Testis (tissue), 3 donors: ENCODE data around the gene PBX2. TPM values are rescaled to one million over a fixed set of nuclear protein-coding genes. Genes with fewer than 3 reads are reported as not detected.

Source experiments
- DNase-seq: peaks from one replicate; pipeline ENCODE4 v3.0.0-alpha.2; 2019
- H3K27ac ChIP-seq, 2 donors: fragments of 200-600 bp; sonication (generic); one replicate each; pipeline ENCODE4 v1.5.1; 2019
- H3K27me3 ChIP-seq: fragments of 200-600 bp; sonication (generic); one replicate; pipeline ENCODE4 v1.5.1; 2019
- H3K36me3 ChIP-seq: fragments of 200-600 bp; sonication (generic); one replicate; pipeline ENCODE4 v1.5.1; 2017; ENCODE audit warnings: low read depth; ENCODE audit errors: missing control alignments
- H3K4me1 ChIP-seq: fragments of 200-600 bp; sonication (generic); one replicate; pipeline ENCODE4 v1.5.1; 2019
- H3K4me3 ChIP-seq, 2 donors: fragments of 200-600 bp; sonication (generic); one replicate each; pipeline ENCODE4 v1.5.1; 2017 to 2019
- H3K9me3 ChIP-seq: fragments of 200-600 bp; sonication (generic); one replicate; pipeline ENCODE4 v1.5.1; 2017
- POLR2A ChIP-seq: fragments of 450-650 bp; IDR thresholded peaks from one replicate; pipeline ENCODE4 v1.6.1; 2017; ENCODE audit warnings: antibody characterized with exemption, mild to moderate bottlenecking, moderate library complexity
- WGBS, 2 donors: methylation state at CpG; one replicate each; pipeline ENCODE4 v1.1.5; 2018; 5-methylcytosine and 5-hydroxymethylcytosine counted together
- intact Hi-C: fragments of 100-400 bp; cut with DNase I; formaldehyde crosslinking; loops from one replicate; pipeline ENCODE4 v1.15.1; 2023; ENCODE audit warnings: low total_unique reads
- polyA plus RNA-seq: library from polyadenylated mRNA; stranded (reverse); fragments of 350-450 nt; fragmentation: Illumina TruSeq; extraction: RNeasy Lipid Tissue Mini Kit (QIAGEN cat#74804); gene quantifications from one replicate; pipeline ENCODE4 v1.2.3, GENCODE V29; 2014; ENCODE audit warnings: low read depth, low replicate concordance; ENCODE audit not compliant: insufficient read depth
- total RNA-seq, 2 donors: library from RNA; depleted of rRNA; stranded (reverse); fragments of >200 nt; gene quantifications; one replicate each; pipeline ENCODE4 v1.2.3, GENCODE V29; 2016
- TF ChIP-seq, protein P1 (sequence below), 3 experiments: fragments of 450-650 bp in 2 of 3; fragments of 200-600 bp in 1 of 3; sonication (generic) in 1 of 3; IDR thresholded peaks; one replicate each; pipeline ENCODE4 v1.5.1; 2016 to 2019; ENCODE audit warnings: antibody characterized with exemption in 3 of 3, mild to moderate bottlenecking in 2 of 3, moderate library complexity in 1 of 3

Gene PBX2
- total and polyA plus RNA-seq, 3 donors from 2014 or later = 65.0 to 111 (median 97.9) TPM

DNA sequence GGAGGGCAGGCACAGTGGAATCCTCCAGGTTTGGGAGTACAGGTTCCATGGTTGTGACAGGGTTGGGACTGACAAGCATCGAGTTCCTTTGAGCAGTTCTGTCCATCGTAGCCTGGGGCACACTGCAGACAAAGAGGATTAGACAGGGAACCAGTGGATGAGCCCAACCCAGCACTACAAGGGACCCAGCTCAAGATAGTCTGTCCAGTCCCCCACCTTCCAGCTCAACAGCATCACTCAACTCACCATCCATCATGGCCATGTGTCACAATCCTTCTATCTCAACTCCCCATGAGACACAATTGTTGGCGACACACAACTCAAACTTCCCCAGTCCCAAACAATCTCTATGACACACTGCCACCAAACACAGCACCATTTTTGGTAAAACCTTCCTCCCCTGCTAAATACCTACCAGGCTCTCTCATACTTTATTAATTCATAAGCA is 14.3 kb upstream of the PBX2 start:
- no peaks in the 10 kb centered on the region for H3K4me1 ChIP-seq
- DNase-seq = no peak
- H3K9me3 ChIP-seq = no peaks in the 10 kb centered on the region
- no peak overlapping the region for H3K4me3 ChIP-seq
- no peaks in the 10 kb centered on the region for H3K27me3 ChIP-seq
- no peaks in the 10 kb centered on the region for H3K36me3 ChIP-seq
- intact Hi-C loops = no loop called here
- WGBS, 2 donors = 80 to 94% methylated on average over 2 to 3 of the region's 3 CpGs
- TF ChIP-seq, protein P1, sequence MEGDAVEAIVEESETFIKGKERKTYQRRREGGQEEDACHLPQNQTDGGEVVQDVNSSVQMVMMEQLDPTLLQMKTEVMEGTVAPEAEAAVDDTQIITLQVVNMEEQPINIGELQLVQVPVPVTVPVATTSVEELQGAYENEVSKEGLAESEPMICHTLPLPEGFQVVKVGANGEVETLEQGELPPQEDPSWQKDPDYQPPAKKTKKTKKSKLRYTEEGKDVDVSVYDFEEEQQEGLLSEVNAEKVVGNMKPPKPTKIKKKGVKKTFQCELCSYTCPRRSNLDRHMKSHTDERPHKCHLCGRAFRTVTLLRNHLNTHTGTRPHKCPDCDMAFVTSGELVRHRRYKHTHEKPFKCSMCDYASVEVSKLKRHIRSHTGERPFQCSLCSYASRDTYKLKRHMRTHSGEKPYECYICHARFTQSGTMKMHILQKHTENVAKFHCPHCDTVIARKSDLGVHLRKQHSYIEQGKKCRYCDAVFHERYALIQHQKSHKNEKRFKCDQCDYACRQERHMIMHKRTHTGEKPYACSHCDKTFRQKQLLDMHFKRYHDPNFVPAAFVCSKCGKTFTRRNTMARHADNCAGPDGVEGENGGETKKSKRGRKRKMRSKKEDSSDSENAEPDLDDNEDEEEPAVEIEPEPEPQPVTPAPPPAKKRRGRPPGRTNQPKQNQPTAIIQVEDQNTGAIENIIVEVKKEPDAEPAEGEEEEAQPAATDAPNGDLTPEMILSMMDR (IDR thresholded peaks at IDR 0.05) = no peak
- TF ChIP-seq POLR2A = no peak
- H3K27ac ChIP-seq = no peak overlapping the region

DNA sequence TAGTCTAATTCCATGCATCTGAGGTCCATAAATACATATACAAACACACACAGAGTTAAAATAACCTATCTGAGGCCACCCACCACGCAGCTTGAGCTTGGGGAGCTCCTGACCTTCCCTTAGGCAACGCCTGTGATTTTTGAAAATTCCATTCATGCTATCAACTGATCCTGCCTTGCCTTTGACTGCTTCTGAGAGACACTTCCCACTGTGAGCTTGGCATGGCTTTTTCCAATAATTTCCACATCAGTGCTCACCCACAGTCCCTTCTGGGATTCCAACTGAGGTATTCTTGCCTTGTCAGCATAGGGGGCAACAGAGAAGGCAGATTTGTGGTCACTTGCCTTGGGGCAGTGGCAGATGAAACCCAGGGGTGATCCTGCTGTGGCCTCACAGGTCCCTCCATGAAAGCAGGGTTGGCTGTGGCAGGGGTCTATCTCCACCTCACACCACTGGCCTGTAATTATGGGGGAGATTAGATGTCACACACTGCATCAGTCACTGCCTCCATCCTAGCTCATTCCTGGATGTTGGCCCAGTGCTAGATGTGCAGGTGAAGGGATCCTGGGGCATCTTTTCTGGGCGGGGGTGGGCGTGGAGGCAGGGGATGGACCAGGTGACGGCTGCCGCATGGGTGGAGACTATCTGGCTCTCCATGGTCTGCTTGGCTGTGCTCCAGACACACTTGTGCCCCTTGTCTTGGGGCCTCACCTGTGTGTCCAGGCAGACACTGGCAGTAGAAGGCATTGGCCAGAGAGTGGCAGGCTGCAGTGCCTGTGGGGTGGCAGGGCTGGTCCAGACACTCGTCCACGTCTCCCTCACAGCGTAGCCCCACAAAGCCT is 13.6 kb upstream of the PBX2 start:
- H3K4me3 ChIP-seq = no peak overlapping the region
- no peaks in the 10 kb centered on the region for H3K4me1 ChIP-seq
- 77 to 90% methylated on average over 2 to 9 of the region's 9 CpGs for WGBS, 2 donors
- no peaks in the 10 kb centered on the region for H3K9me3 ChIP-seq
- no peak for TF ChIP-seq POLR2A
- TF ChIP-seq, protein P1 (IDR thresholded peaks at IDR 0.05) = no peak
- DNase-seq = no peak
- H3K27me3 ChIP-seq = no peaks in the 10 kb centered on the region
- H3K27ac ChIP-seq = no peak overlapping the region
- intact Hi-C loops = no loop called here
- H3K36me3 ChIP-seq = no peaks in the 10 kb centered on the region

DNA sequence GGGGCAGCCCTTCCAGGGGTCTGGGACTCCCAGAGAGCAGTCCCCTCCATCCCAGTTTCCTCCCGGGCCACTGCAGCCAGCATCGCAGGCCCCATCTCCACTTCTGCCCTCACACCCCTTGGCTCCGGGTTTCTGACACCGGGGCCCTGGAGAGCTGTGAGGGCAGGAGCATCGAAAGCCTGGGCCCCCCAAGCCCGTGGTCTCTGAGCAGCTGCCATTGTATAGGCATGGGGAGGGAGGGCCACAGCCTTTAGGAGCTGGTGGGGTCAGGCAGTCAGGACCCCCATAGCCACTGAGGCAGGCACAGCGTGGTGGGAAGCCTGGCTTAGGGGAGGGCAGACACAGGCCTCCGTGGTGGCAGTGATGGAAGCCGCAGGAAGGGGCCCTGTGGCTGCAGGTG is 12.2 kb upstream of the PBX2 start:
- Histone ChIP-seq H3K4me1 (peaks cover 4% of the 10 kb centered on the region), H3K4me3 (no peak overlapping the region), H3K27me3 (no peaks in the 10 kb centered on the region), H3K27ac (no peak overlapping the region), H3K36me3 (no peaks in the 10 kb centered on the region), H3K9me3 (no peaks in the 10 kb centered on the region)
- TF ChIP-seq POLR2A = no peak
- TF ChIP-seq, protein P1 (IDR thresholded peaks at IDR 0.05) = no peak
- DNase-seq = no peak
- intact Hi-C loops = no loop called here
- 86 to 87% methylated on average over 9 of the region's 9 CpGs for WGBS, 2 donors

DNA sequence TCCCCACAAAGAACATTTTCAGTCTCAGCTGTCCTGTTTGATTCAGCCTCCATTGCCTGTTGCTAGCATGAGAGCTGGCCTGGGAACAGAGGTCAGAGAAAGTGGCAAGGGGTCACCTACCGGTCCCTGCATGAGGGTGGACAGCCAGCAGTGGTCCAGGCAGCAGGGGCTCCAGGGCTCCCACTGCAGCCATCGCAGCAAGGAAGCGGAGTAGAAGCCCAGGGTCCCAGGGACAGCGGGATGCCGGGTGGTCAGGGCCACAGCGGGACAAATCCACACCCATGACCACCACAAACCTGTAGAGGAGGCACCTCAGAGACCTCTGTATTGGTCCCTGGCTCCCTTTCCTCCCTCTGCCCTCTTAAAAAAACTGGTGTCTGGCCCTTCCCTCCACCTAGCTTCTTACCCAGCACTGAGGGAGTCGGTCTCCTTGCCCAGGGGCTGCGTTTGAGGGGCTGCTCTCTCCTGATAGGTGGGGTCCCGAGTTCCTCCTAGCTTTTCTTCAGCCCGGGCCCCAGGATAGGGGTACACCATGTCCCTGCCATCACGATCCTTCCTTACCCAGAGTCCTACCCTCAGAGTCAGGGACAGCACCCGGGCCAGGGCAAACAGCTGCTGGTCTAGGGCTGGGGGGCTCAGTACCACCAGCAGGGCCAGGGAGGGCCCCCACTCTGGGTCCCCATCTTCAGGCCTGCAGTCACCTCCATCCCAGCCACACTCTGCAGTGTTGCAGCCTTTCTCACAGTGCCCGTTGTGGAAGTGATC is 10.9 kb upstream of the PBX2 start:
- no peaks in the 10 kb centered on the region for H3K9me3 ChIP-seq
- DNase-seq = no peak
- no peaks in the 10 kb centered on the region for H3K36me3 ChIP-seq
- peaks cover 12% of the 10 kb centered on the region for H3K4me1 ChIP-seq
- H3K4me3 ChIP-seq = no peak overlapping the region
- WGBS, 2 donors = 83 to 90% methylated on average over 8 to 13 of the region's 13 CpGs
- TF ChIP-seq POLR2A = no peak
- TF ChIP-seq, protein P1 (IDR thresholded peaks at IDR 0.05) = no peak
- H3K27ac ChIP-seq = no peak overlapping the region
- no peaks in the 10 kb centered on the region for H3K27me3 ChIP-seq
- intact Hi-C loops = no loop called here
